HG02938 (cell line): ENCODE data around the gene COL4A4.

Experiments
- ATAC-seq: cut with Tn5 transposase; IDR thresholded peaks from one replicate; pipeline ENCODE4 v1.9.1; 2021; ENCODE audit warnings: mild to moderate bottlenecking, moderate library complexity; ENCODE audit not compliant: unreplicated experiment

COL4A4 gene

GRCh38 chr2:227163485-227163997 is 464 bp downstream of the COL4A4 start:
- peak; percentile 63 for ATAC-seq

- ATAC-seq: no peak
Observed at GRCh38 chr2:227161947-227162346, 2.1 kb downstream of the COL4A4 start.

GRCh38 chr2:227160164-227160563 is 3.8 kb downstream of the COL4A4 start:
- ATAC-seq: no peak

- ATAC-seq: no peak
Observed at GRCh38 chr2:227154986-227155774, 8.8 kb downstream of the COL4A4 start.

GRCh38 chr2:227153758-227154486 is 10.1 kb downstream of the COL4A4 start:
- ATAC-seq: no peak

GRCh38 chr2:227153307-227153706 is 10.7 kb downstream of the COL4A4 start:
- ATAC-seq: no peak

- ATAC-seq: no peak
Observed at GRCh38 chr2:227152093-227152766, 11.8 kb downstream of the COL4A4 start.

GRCh38 chr2:227150222-227150936 is 13.6 kb downstream of the COL4A4 start:
- ATAC-seq: no peak

GRCh38 chr2:227148106-227148505 is 15.9 kb downstream of the COL4A4 start:
- no peak for ATAC-seq

- ATAC-seq: no peak
Observed at GRCh38 chr2:227147023-227147422, 17.0 kb downstream of the COL4A4 start.

GRCh38 chr2:227146456-227146855 is 17.5 kb downstream of the COL4A4 start:
- no peak for ATAC-seq

- ATAC-seq: no peak
Observed at GRCh38 chr2:227143895-227144294, 20.1 kb downstream of the COL4A4 start.

- no peak for ATAC-seq
Observed at GRCh38 chr2:227141301-227141700, 22.7 kb downstream of the COL4A4 start.

GRCh38 chr2:227134591-227134990 is 29.4 kb downstream of the COL4A4 start:
- no peak for ATAC-seq

GRCh38 chr2:227132986-227133385 is 31.0 kb downstream of the COL4A4 start:
- no peak for ATAC-seq

GRCh38 chr2:227130636-227131035 is 33.4 kb downstream of the COL4A4 start:
- ATAC-seq: no peak

- no peak for ATAC-seq
Observed at GRCh38 chr2:227127201-227127600, 36.8 kb downstream of the COL4A4 start.

- ATAC-seq: no peak
Observed at GRCh38 chr2:227125506-227125905, 38.5 kb downstream of the COL4A4 start.

GRCh38 chr2:227124811-227125210 is 39.2 kb downstream of the COL4A4 start:
- no peak for ATAC-seq

GRCh38 chr2:227123697-227124096 is 40.3 kb downstream of the COL4A4 start:
- no peak for ATAC-seq

GRCh38 chr2:227118353-227118752 is 45.7 kb downstream of the COL4A4 start:
- no peak for ATAC-seq
